Diencephalon (tissue), 1 donor: Measurements from ENCODE around the gene SGPP1. TPM values are rescaled to one million over a fixed set of nuclear protein-coding genes. Genes with fewer than 3 reads are reported as not detected.

Experiments used
- small RNA-seq: library from RNA; depleted of rRNA; stranded (forward); fragments of <200 nt; gene quantifications from one replicate; pipeline ENCODE3, GENCODE V24; 2014
- total RNA-seq: library from RNA; depleted of rRNA; stranded (reverse); fragments of >200 nt; gene quantifications from one replicate; pipeline ENCODE4 v1.2.3, GENCODE V29; 2014

SGPP1 gene
- 30.9 TPM for total RNA-seq

DNA sequence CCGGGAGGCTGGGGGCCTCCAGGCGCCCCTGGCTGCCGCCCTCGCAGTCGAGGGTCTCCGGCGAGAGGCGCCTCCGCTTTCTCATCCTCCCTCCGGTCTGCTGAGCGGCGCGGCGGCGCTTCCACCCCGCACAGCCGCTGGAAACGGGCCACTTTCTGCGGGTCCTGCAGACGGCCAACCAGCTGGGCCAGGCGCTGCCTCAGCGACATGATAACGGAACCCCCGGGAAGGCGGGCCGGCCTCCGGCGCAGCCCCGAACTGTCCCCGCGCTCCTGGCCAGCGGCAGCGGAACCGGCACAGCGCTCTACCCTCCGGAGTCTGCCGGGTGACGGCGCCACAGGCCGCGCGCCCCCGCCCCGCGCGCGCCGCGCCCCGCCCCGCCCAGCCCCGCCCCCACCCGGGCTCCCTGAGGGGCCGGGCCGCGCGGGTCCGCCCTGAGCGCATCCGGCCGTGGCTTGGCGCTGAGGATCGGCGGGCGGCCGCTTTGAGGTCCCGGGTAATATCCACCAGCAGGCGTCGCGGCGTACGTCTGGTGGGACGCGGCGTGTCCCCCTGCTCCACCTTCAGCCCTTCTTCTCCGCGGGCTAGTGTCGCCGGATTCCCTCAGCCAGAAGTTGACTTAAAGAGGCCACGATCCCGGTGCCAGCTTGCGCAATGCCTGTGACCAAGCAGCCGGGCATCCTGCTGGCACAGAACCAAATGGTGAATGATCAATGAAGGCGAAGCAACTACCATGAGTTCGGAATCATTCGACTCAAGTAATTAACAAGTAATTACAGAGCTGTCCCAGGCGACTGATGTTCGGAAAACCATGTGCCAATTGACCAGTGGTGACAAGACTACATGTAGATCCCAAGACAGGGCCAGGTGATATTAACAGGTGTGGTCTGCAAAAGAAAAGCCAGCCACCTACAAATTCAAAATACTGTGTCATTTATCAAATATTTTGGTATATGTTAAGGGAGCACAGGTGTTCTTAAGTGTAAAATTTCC is at the start of gene SGPP1:
SGPP1 (minus strand) TSS at position 330 of the 993 bp plus-strand sequence; CDS start at position 209, 121 bp downstream.

GRCh38 chr14:63641473-63642228 is 86.2 kb downstream of the SGPP1 start, which contains the start of gene WDR89:
Gene WDR89 (minus strand): TSS chr14:63641871. CDS start chr14:63599942, 41,929 bp downstream.

Small RNAs within 50 kb of the gene (small RNA-seq; reads per million reads assigned to genes)
- gene AL161670.1 (not detected), gene RF00012 (not detected), gene RNU7-116P (not detected)

Other genes starting within 250 kb of the SGPP1 start
- gene PPP2R5E, start 184.7 kb downstream of the SGPP1 start, total RNA-seq, result 46.6 TPM
- 34.4 TPM for gene WDR89, start 86.2 kb downstream of the SGPP1 start, total RNA-seq
- gene SYNE2, start 124.9 kb upstream of the SGPP1 start, total RNA-seq, result 91.6 TPM